HS-27A (cell line): ENCODE data around the gene EMILIN2.
"Not testable (repeated sequence)": the region's sequence is repeated elsewhere in the genome, so short reads cannot be mapped to it uniquely, and the experiment has no call there.

Experiments used
- DNase-seq: peaks from one replicate; pipeline ENCODE4 v3.0.0-alpha.2; 2012; ENCODE audit warnings: low read depth, missing footprints

EMILIN2 gene

GRCh38 chr18:2900684-2901422 lies 54.0 kb downstream of the EMILIN2 start:
- no peak for DNase-seq

- DNase-seq: no peak
Observed at GRCh38 chr18:2901423-2901985, 54.7 kb downstream of the EMILIN2 start.

GRCh38 chr18:2902327-2902726 lies 55.5 kb downstream of the EMILIN2 start:
- DNase-seq: no peak

- no peak for DNase-seq
Observed at GRCh38 chr18:2903006-2903405, 56.2 kb downstream of the EMILIN2 start.

DNA sequence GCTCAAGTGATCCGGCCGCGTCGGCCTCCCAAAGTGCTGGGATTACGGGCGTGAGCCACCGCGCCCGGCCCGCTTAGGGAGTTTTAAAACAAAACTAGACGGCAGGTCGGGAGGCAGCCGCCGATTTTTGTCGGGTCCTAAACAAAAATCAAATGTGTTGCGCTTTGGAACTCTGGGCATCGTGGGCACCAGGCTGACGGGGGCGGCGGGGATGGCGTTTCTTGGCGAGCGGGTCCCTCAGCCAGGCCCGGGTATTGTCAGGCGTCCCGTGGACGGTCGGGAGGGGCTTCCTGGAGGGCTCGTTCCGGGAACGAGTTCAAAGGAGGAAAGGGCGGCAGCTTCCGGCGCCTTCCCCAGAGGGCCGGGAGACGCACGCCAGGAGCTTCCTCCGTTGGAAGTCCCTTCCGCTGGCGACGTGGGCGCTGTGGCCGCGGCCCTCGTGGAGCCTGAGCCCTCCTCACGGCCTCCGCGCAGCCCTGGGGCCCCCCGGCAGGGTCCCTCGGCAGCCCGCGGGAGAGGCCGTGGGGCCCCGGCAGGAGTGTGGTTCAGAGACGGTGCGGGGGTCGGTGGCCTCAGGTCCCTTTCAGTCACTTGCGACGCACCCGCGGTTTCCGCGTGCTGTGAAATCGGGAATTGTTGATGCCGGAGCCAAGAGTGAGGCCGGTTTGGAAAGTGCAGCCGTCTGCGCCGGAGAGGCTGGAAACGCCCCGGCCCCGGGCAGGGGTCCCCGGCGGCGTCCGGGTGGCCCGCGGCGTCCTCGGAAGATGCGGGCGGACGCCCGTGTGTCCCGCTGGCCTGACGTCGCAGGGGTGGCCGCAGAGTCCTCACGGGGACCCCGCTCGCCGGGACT lies 59.3 kb downstream of the EMILIN2 start:
- DNase-seq: peak; percentile 19

- no peak for DNase-seq
Observed at GRCh38 chr18:2906704-2907549, 60.1 kb downstream of the EMILIN2 start.

- no peak for DNase-seq
Observed at GRCh38 chr18:2907550-2908135, 60.8 kb downstream of the EMILIN2 start.

GRCh38 chr18:2908166-2908945 lies 61.5 kb downstream of the EMILIN2 start:
- no peak for DNase-seq

GRCh38 chr18:2908946-2909335 lies 62.1 kb downstream of the EMILIN2 start:
- no peak for DNase-seq

GRCh38 chr18:2909431-2910140 lies 62.8 kb downstream of the EMILIN2 start:
- no peak for DNase-seq

GRCh38 chr18:2910261-2910660 lies 63.5 kb downstream of the EMILIN2 start:
- no peak for DNase-seq

DNA sequence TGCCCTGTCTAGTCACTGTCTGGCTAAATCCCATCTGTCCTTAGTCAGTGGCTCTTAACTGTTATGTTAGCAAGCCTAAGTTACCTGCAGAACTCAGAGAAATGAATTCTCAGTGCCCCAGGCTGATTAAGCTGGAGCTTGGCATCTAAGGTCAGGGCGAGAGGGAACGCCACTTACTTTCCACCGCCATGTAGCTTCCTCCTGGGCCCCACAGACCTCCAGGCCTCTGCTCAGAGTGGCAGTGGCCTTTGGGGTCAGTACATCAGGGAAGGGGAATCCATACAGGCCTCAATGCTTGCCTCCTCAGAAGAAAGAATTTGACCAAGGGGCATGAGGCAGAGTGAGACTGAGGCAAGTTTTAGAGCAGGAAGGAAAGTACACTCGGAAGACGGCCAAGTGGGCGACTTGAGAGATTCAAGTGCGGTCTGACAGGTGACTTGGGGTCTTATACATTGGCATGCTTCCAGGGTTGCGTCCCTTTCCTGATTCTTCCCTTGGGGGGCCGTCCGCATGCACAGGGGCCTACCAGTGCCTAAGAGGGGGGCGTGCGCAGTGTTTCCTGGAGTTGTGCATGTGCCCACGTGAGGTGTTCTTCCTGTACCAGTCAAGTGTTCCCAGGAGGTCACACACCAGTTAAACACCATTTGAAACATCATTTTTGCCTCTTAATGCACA lies 64.1 kb downstream of the EMILIN2 start:
- DNase-seq: no peak

- no peak for DNase-seq
Observed at GRCh38 chr18:2911533-2911932, 64.7 kb downstream of the EMILIN2 start.

- DNase-seq: no peak
Observed at GRCh38 chr18:2912357-2913299, 65.8 kb downstream of the EMILIN2 start.

- no peak for DNase-seq
Observed at GRCh38 chr18:2913398-2914005, 66.7 kb downstream of the EMILIN2 start.

DNA sequence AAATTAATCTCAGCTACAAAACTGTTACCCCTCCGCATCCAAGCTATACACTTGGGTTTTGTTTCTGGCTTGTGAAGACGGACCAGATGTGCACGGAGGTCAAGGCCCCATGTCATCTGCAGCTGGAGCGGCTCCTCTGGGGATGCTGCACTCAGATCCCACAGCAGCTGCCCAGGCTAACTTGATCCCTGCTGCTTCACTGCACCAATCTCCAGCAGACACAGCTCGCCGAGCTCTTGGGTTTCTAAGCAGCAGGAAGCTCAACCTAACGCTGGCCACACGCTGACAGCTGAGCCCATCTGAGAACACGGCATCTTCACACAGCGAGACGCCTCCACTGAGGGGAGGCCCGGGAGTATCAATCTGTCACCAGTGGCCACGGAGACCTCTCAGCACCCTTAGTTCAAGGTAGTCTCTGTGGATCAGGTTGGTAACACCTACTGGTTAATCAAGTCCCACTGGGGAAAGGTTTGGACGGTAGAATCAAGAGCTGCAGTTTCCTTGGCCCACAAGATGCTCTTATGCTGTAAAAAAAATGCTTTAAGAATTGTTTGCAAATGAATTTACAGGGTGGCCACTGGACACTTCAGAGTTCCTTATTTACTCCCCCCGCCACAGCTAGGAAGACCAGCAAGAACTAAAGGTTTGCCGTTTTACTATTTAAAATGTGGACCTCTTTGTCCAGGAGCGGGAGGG lies 67.5 kb downstream of the EMILIN2 start:
- no peak for DNase-seq

- no peak for DNase-seq
Observed at GRCh38 chr18:2914881-2915240, 68.1 kb downstream of the EMILIN2 start.

DNA sequence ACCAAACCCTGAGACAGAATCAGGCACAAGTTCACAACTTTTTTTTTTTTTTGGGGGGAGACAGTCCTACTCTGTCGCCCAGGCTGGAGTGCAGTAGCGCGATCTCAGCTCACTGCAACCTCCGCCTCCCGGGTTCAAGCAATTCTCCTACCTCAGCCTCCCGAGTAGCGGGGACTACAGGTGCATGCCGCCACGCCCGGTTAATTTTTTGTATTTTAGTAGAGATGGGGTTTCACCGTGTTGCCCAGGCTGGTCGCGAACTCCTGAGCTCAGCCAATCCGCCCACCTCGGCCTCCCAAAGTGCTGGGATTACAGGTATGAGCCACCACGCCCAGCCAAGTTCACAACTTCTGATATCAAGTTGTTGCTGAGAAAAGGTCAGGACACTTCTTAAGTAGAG lies 68.7 kb downstream of the EMILIN2 start:
- not testable (repeated sequence) for DNase-seq
